Smooth muscle cell (in vitro differentiated cells): ENCODE measurements around the gene NOL4. TPM values are rescaled to one million over a fixed set of nuclear protein-coding genes. Genes with fewer than 3 reads are reported as not detected.

ENCODE experiments used
- DNase-seq: peaks from one replicate; lab custom pipeline; 2025; ENCODE audit not compliant: unreplicated experiment; lab: John Stamatoyannopoulos, UW
- H2AFZ ChIP-seq: fragments of 200-600 bp; sonication (generic); 2 replicates; pipeline ENCODE4 v1.6.0; 2016; ENCODE audit warnings: antibody characterized with exemption, low read depth, mild to moderate bottlenecking
- H3F3A ChIP-seq: fragments of 200-600 bp; sonication (generic); 2 replicates; pipeline ENCODE4 v1.6.0; 2017; ENCODE audit warnings: antibody characterized with exemption, low read depth
- H3K27ac ChIP-seq: fragments of 200-600 bp; sonication (generic); 2 replicates; pipeline ENCODE4 v1.5.1; 2016; ENCODE audit warnings: low read depth, mild to moderate bottlenecking
- H3K27me3 ChIP-seq: fragments of 200-600 bp; sonication (generic); 2 replicates; pipeline ENCODE4 v1.6.1; 2016; ENCODE audit warnings: low read depth, mild to moderate bottlenecking
- H3K36me3 ChIP-seq: fragments of 200-600 bp; sonication (generic); 2 replicates; pipeline ENCODE4 v1.5.1; 2016; ENCODE audit warnings: low read depth
- H3K4me1 ChIP-seq: fragments of 200-600 bp; sonication (generic); 2 replicates; pipeline ENCODE4 v1.5.1; 2016; ENCODE audit warnings: low read depth
- H3K4me2 ChIP-seq: fragments of 200-600 bp; sonication (generic); 2 replicates; pipeline ENCODE4 v1.6.0; 2016; ENCODE audit warnings: mild to moderate bottlenecking
- H3K4me3 ChIP-seq: fragments of 200-600 bp; sonication (generic); 2 replicates; pipeline ENCODE4 v1.5.1; 2016; ENCODE audit warnings: mild to moderate bottlenecking
- H3K79me2 ChIP-seq: fragments of 200-600 bp; sonication (generic); 2 replicates; pipeline ENCODE4 v1.6.0; 2016; ENCODE audit warnings: low read depth, mild to moderate bottlenecking
- H3K9ac ChIP-seq: fragments of 200-600 bp; sonication (generic); 2 replicates; pipeline ENCODE4 v1.6.0; 2016; ENCODE audit warnings: low read depth
- H3K9me3 ChIP-seq: fragments of 200-600 bp; sonication (generic); replicated peaks from 2 replicates; pipeline ENCODE4 v1.5.1; 2016; ENCODE audit warnings: low read depth
- H4K20me1 ChIP-seq: fragments of 200-600 bp; sonication (generic); 2 replicates; pipeline ENCODE4 v1.6.0; 2016; ENCODE audit warnings: low read depth
- CTCF ChIP-seq: fragments of 200-600 bp; sonication (generic); IDR thresholded peaks from 2 replicates; pipeline ENCODE4 v1.5.1; 2017; ENCODE audit warnings: borderline replicate concordance, mild to moderate bottlenecking, antibody characterized with exemption; ENCODE audit not compliant: insufficient read depth, poor library complexity, severe bottlenecking
- WGBS: methylation state at CpG from one replicate; pipeline ENCODE4 v1.1.7; 2016; ENCODE audit warnings: low lambda C conversion rate; 5-methylcytosine and 5-hydroxymethylcytosine counted together
- polyA plus RNA-seq: library from polyadenylated mRNA; unstranded; fragments of >200 nt; fragmentation: Nextera tagmentation; extraction: Ambion mirVana; gene quantifications from 2 replicates; pipeline ENCODE4 v1.2.1, GENCODE V29; 2016
- total RNA-seq: library from RNA; depleted of rRNA; stranded (reverse); fragments of >200 nt; gene quantifications from 2 replicates; pipeline ENCODE4 v1.2.3, GENCODE V29; 2014

Gene NOL4
- total and polyA plus RNA-seq, 2 experiments from 2014 or later, result not detected

GRCh38 chr18:34222307-34223163 lies 2.2 kb downstream of the NOL4 start:
- Histone ChIP-seq H3K4me2 (peak overlapping the region; percentile 93), H3K27me3 (peaks cover 99% of the 10 kb centered on the region), H3K4me3 (peak overlapping the region; percentile 63), H3K4me1 (peaks cover 18% of the 10 kb centered on the region), H3F3A (no peaks in the 10 kb centered on the region), H3K9ac (no peak overlapping the region), H3K36me3 (no peaks in the 10 kb centered on the region), H3K27ac (no peak overlapping the region), H3K9me3 (no peaks in the 10 kb centered on the region), H2AFZ (peak overlapping the region; percentile 35), H3K79me2 (no peaks in the 10 kb centered on the region), H4K20me1 (no peaks in the 10 kb centered on the region)
- TF ChIP-seq CTCF, result no peak
- no peak for DNase-seq
- 2% methylated on average over 56 of the region's 68 CpGs for WGBS

GRCh38 chr18:34221971-34222306 lies 2.8 kb downstream of the NOL4 start:
- H2AFZ ChIP-seq, result peak overlapping the region; percentile 35
- H3K79me2 ChIP-seq, result no peaks in the 10 kb centered on the region
- no peaks in the 10 kb centered on the region for H3F3A ChIP-seq
- peaks cover 93% of the 10 kb centered on the region for H3K27me3 ChIP-seq
- H3K9me3 ChIP-seq, result no peaks in the 10 kb centered on the region
- 2% methylated on average over 11 of the region's 11 CpGs for whole genome bisulfite sequencing
- H3K4me3 ChIP-seq, result peak overlapping the region; percentile 63
- no peaks in the 10 kb centered on the region for H3K36me3 ChIP-seq
- H3K9ac ChIP-seq, result no peak overlapping the region
- no peak for TF ChIP-seq CTCF
- H3K4me1 ChIP-seq, result peaks cover 18% of the 10 kb centered on the region
- no peak overlapping the region for H3K27ac ChIP-seq
- no peak for DNase-seq
- H3K4me2 ChIP-seq, result peak overlapping the region; percentile 93
- H4K20me1 ChIP-seq, result no peaks in the 10 kb centered on the region

GRCh38 chr18:34220081-34220815 lies 4.5 kb downstream of the NOL4 start:
- Histone ChIP-seq H3K4me1 (peaks cover 18% of the 10 kb centered on the region), H3K4me2 (no peak overlapping the region), H3K9me3 (no peaks in the 10 kb centered on the region), H3K36me3 (no peaks in the 10 kb centered on the region), H3K9ac (no peak overlapping the region), H3K27ac (no peak overlapping the region), H2AFZ (no peak overlapping the region), H3K27me3 (peaks cover 76% of the 10 kb centered on the region), H3K4me3 (no peak overlapping the region), H3F3A (no peaks in the 10 kb centered on the region), H4K20me1 (no peaks in the 10 kb centered on the region), H3K79me2 (no peaks in the 10 kb centered on the region)
- 73% methylated on average over 6 of the region's 6 CpGs for WGBS
- no peak for TF ChIP-seq CTCF
- no peak for DNase-seq
